Activated naive CD8-positive, alpha-beta T cell treated with anti-CD3 and anti-CD28 coated beads for 36 hours (primary cell): Measurements from ENCODE around the gene PDGFC. TPM values are rescaled to one million over a fixed set of nuclear protein-coding genes. Genes with fewer than 3 reads are reported as not detected.

Experiments used
- DNase-seq: peaks from one replicate; pipeline ENCODE4 v3.0.0; 2021
- H3K27ac Mint-ChIP-seq: one replicate; pipeline ENCODE4 v1.8.0; 2022; ENCODE audit warnings: mild to moderate bottlenecking, moderate library complexity, mixed read lengths
- H3K27me3 Mint-ChIP-seq: one replicate; pipeline ENCODE4 v1.8.0; 2022; ENCODE audit warnings: mild to moderate bottlenecking, mixed read lengths
- H3K36me3 Mint-ChIP-seq: one replicate; pipeline ENCODE4 v1.8.0; 2021; ENCODE audit warnings: mild to moderate bottlenecking, mixed read lengths
- H3K4me1 Mint-ChIP-seq: one replicate; pipeline ENCODE4 v1.8.0; 2021; ENCODE audit warnings: mixed read lengths
- H3K4me3 Mint-ChIP-seq: one replicate; pipeline ENCODE4 v1.8.0; 2022; ENCODE audit warnings: mild to moderate bottlenecking, moderate library complexity, mixed read lengths
- H3K9me3 Mint-ChIP-seq: one replicate; pipeline ENCODE4 v1.8.0; 2022; ENCODE audit warnings: mixed read lengths
- total RNA-seq, 2 experiments: library from RNA; stranded (reverse); gene quantifications; one replicate each; pipeline ENCODE4 v1.2.3, GENCODE V29; 2021

PDGFC gene
- total RNA-seq, 2 experiments from 2014 or later, result not detected

DNA sequence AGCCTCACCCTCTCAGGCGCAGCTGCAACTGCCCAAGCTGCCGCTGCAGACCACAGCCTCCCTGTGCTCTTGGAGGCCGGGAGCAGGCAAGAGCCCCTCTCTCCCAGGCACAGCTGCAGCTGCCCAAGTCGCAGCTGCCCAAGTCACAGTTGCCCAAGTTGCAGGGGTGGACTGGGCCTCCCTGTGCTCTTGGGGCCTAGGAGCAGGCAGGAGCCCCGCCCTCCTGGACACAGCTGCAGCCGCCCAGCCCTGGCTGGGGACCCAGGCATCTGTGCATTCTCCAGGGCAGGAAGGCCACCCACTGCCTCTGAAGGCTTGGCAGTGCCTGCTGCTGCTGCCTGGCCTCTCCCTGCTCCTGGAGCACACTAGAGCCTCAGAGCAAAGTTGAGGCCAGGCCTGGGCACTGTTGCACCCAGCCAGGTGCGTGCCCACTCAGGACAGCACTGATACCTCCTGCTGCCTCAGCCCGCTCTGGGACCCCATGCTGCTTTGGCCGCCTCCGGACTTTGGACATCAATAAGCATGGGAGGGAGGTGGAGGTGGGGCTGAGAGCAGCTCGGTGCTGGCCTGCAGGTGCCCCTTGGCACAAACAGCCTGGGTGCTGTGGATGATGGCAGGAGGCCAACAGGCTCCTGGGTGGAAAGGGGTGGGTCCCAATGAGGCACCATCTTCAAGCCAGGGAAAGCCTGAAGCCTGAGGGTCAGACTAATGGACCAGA, 247.5 kb downstream of the PDGFC start:
- Mint-ChIP-seq H3K27me3 (no peaks in the 10 kb centered on the region), H3K27ac (no peak overlapping the region), H3K9me3 (peaks cover 1% of the 10 kb centered on the region), H3K4me3 (no peak overlapping the region), H3K4me1 (no peaks in the 10 kb centered on the region), H3K36me3 (no peaks in the 10 kb centered on the region)
- no peak for DNase-seq

- no peak for DNase-seq
- no peaks in the 10 kb centered on the region for H3K9me3 Mint-ChIP-seq
- no peaks in the 10 kb centered on the region for H3K27me3 Mint-ChIP-seq
- no peaks in the 10 kb centered on the region for H3K4me1 Mint-ChIP-seq
- no peak overlapping the region for H3K27ac Mint-ChIP-seq
- H3K4me3 Mint-ChIP-seq, result no peak overlapping the region
- no peaks in the 10 kb centered on the region for H3K36me3 Mint-ChIP-seq
Observed at GRCh38 chr4:156718226-156718625, 253.4 kb downstream of the PDGFC start.

GRCh38 chr4:156711193-156711590, 260.4 kb downstream of the PDGFC start:
- Mint-ChIP-seq H3K4me1 (no peaks in the 10 kb centered on the region), H3K36me3 (no peaks in the 10 kb centered on the region), H3K4me3 (no peak overlapping the region), H3K27me3 (no peaks in the 10 kb centered on the region), H3K27ac (no peak overlapping the region), H3K9me3 (no peaks in the 10 kb centered on the region)
- DNase-seq, result no peak

Other genes starting within 250 kb of the PDGFC start
- gene GLRB, start 104.4 kb upstream of the PDGFC start, total RNA-seq, result not detected
- not detected for gene GRIA2, start 248.9 kb upstream of the PDGFC start, total RNA-seq